Endodermal cell (in vitro differentiated cells): ENCODE data around the gene ORMDL2. TPM values are rescaled to one million over a fixed set of nuclear protein-coding genes. Genes with fewer than 3 reads are reported as not detected.

Experiments used
- DNase-seq: peaks from one replicate; pipeline ENCODE4 v3.0.0-alpha.2; 2017
- H3K27ac ChIP-seq: 2 replicates; pipeline ENCODE4 v1.5.1; 2013; ENCODE audit warnings: mild to moderate bottlenecking, low read depth, low read length, moderate library complexity
- H3K27me3 ChIP-seq: 2 replicates; pipeline ENCODE4 v1.6.1; 2013; ENCODE audit warnings: mild to moderate bottlenecking, low read length, moderate library complexity; ENCODE audit not compliant: insufficient read depth, control insufficient read depth, poor library complexity, severe bottlenecking
- H3K36me3 ChIP-seq: 2 replicates; pipeline ENCODE4 v1.7.0; 2013; ENCODE audit warnings: mild to moderate bottlenecking, low read length, moderate library complexity; ENCODE audit not compliant: control insufficient read depth, insufficient read depth
- H3K4me1 ChIP-seq: one replicate; pipeline ENCODE4 v1.7.0; 2013; ENCODE audit warnings: low read length; ENCODE audit not compliant: control insufficient read depth, insufficient read depth
- H3K4me3 ChIP-seq: 2 replicates; pipeline ENCODE4 v1.5.1; 2013; ENCODE audit warnings: mild to moderate bottlenecking, low read length, moderate library complexity
- H3K9ac ChIP-seq: 2 replicates; pipeline ENCODE4 v1.6.1; 2013; ENCODE audit warnings: mild to moderate bottlenecking, low read length, moderate library complexity; ENCODE audit not compliant: poor library complexity, severe bottlenecking; ENCODE audit errors: extremely low read depth
- H3K9me3 ChIP-seq: 2 replicates; pipeline ENCODE4 v1.6.1; 2013; ENCODE audit warnings: mild to moderate bottlenecking, low read length, moderate library complexity; ENCODE audit not compliant: control insufficient read depth
- H3K27ac Mint-ChIP-seq: 2 replicates; pipeline ENCODE4 v1.8.0; 2020; ENCODE audit warnings: mixed read lengths
- H3K27me3 Mint-ChIP-seq: 2 replicates; pipeline ENCODE4 v1.8.0; 2021; ENCODE audit warnings: mild to moderate bottlenecking, mixed read lengths; ENCODE audit not compliant: insufficient read depth
- H3K36me3 Mint-ChIP-seq: 2 replicates; pipeline ENCODE4 v1.8.0; 2020; ENCODE audit warnings: low read depth, mixed read lengths
- H3K4me1 Mint-ChIP-seq: 2 replicates; pipeline ENCODE4 v1.8.0; 2020; ENCODE audit warnings: mixed read lengths
- H3K4me3 Mint-ChIP-seq: 2 replicates; pipeline ENCODE4 v1.8.0; 2020; ENCODE audit warnings: mild to moderate bottlenecking, moderate library complexity, mixed read lengths
- H3K9me3 Mint-ChIP-seq: 2 replicates; pipeline ENCODE4 v1.8.0; 2020; ENCODE audit warnings: mild to moderate bottlenecking, mixed read lengths
- CTCF ChIP-seq: fragments of 200-600 bp; sonication (generic); conservative IDR thresholded peaks from 2 replicates; pipeline ENCODE4 v1.5.0; 2021; ENCODE audit warnings: antibody characterized with exemption, mild to moderate bottlenecking
- WGBS, 2 experiments: methylation state at CpG; one replicate each; pipeline versions ENCODE4 v1.1.5 to v1.1.7; 2013; ENCODE audit warnings: missing lambda C conversion rate in 2 of 2, mixed read lengths in 1 of 2; ENCODE audit not compliant: insufficient coverage in 1 of 2, insufficient read length in 1 of 2; 5-methylcytosine and 5-hydroxymethylcytosine counted together
- total RNA-seq, 2 donors: library from RNA; stranded (reverse); fragmentation: NEBNext Ultra II Directional in 1 of 2; extraction: Animal tissue kit (Norgen Biotek cat#: 25700) in 1 of 2; gene quantifications; 2 replicates in 1 of 2; 3 replicates in 1 of 2; pipeline ENCODE4 v1.2.1, GENCODE V29; 2021

The ORMDL2 gene
- total RNA-seq, 2 donors from 2014 or later: 43.7 to 57.1 TPM

DNA sequence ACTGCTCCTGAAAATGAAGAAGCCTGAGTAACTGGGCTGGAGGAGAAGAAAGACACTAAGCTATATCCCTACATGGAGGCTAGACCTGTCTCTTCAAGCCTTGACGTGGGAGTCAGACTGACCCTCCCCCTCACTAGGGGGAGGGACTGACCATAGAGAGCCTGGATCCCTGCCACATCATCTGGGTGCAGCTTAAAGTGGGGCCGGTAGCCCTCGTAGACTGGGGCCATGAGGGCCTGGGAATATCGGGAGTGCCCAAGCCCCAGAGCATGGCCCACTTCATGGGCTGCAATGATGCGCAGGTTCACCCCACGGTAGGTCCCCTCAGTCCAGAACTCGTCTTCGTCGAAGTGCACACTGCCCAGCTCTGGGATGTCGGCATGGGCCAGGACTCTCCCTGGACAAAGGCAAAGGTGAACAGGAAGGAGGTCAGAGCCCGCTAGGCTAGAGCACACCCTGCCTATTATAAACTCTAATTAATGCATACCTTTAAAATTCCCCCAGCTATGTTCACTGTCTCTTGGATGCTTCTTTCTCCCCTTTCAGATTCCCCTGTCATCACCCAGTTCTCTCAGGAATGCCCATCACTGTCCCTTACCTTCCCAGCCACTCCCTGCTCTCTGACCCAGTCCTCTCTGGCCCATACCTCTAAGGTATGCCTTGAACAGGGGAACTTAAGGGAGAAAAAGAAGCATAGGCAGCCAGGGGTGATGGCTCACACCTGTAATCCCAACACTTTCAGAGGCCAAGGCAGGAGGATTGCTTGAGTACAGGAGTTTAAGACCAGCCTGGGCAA lies 21.7 kb downstream of the ORMDL2 start:
- Histone ChIP-seq H3K9ac (no peak overlapping the region), H3K27me3 (no peaks in the 10 kb centered on the region), H3K36me3 (no peaks in the 10 kb centered on the region), H3K4me3 (no peak overlapping the region), H3K4me1 (peaks cover 5% of the 10 kb centered on the region), H3K9me3 (no peaks in the 10 kb centered on the region), H3K27ac (no peak overlapping the region)
- WGBS, 2 experiments: 60 to 95% methylated on average over 1 to 11 of the region's 11 CpGs
- Mint-ChIP-seq H3K36me3 (no peaks in the 10 kb centered on the region), H3K4me1 (peaks cover 9% of the 10 kb centered on the region), H3K4me3 (no peak overlapping the region), H3K27me3 (no peaks in the 10 kb centered on the region), H3K9me3 (no peaks in the 10 kb centered on the region), H3K27ac (no peak overlapping the region)
- TF ChIP-seq CTCF: no peak
- no peak for DNase-seq

DNA sequence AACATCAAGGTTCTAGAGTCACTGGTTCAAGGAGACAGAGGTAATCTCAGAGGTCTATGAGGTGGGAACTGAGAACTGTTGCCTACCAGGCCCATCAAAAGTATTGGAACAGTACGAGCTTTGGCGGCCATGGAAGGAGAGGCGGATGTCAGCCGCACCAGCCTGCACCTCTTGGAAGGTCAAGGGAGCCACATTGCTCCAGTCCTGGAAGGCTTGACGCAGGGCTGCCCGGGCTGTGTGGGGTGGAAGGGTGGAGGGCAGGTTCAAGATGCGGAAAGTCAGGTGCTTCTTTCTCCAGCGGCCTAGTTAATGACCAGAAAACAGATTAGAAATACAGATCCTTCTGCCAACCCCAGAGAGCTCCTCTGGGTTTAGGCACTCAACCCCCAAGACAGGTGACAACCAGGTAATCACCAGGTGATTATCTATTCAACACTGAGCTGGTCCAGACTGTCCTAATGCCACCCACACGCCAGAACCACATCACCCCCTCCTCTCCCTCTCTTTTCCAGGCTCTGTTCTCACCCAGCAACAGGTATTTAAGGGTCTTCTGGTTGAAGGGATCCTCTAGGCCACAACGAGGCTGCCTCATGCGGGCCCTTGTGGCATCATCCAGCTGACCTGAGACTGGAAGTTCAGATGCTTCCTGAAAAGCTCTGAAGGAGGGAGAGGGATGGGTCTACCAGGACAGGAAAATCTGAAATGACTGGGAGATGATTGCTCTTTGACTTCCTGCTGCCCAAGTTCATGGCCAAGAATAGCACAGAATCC lies 22.9 kb downstream of the ORMDL2 start:
- 94 to 97% methylated on average over 8 to 11 of the region's 11 CpGs for WGBS, 2 experiments
- no peak for DNase-seq
- Mint-ChIP-seq H3K4me3 (no peak overlapping the region), H3K27ac (no peak overlapping the region), H3K27me3 (no peaks in the 10 kb centered on the region), H3K4me1 (peaks cover 9% of the 10 kb centered on the region), H3K36me3 (no peaks in the 10 kb centered on the region), H3K9me3 (no peaks in the 10 kb centered on the region)
- Histone ChIP-seq H3K27me3 (no peaks in the 10 kb centered on the region), H3K36me3 (no peaks in the 10 kb centered on the region), H3K9me3 (no peaks in the 10 kb centered on the region), H3K4me1 (peaks cover 5% of the 10 kb centered on the region), H3K9ac (no peak overlapping the region), H3K27ac (no peak overlapping the region), H3K4me3 (no peak overlapping the region)
- TF ChIP-seq CTCF: no peak

GRCh38 chr12:55842681-55843429 lies 25.0 kb downstream of the ORMDL2 start, which contains the start of gene MMP19:
Gene MMP19 (minus strand): TSS chr12:55842936. CDS start chr12:55842830, 106 bp downstream.
- no peaks in the 10 kb centered on the region for H3K27me3 ChIP-seq
- 64 to 70% methylated on average over 10 of the region's 10 CpGs for WGBS, 2 experiments
- peak; percentile 87 for DNase-seq
- H3K9ac ChIP-seq: no peak within 1 kb of the TSS
- H3K4me3 ChIP-seq: peak within 1 kb of the TSS; percentile 67
- TF ChIP-seq CTCF: no peak
- H3K4me1 ChIP-seq: peaks cover 5% of the 10 kb centered on the region
- Mint-ChIP-seq H3K36me3 (no peaks in the 10 kb centered on the region), H3K4me3 (peak within 1 kb of the TSS; percentile 33), H3K9me3 (no peaks in the 10 kb centered on the region), H3K27me3 (no peaks in the 10 kb centered on the region), H3K27ac (peak within 1 kb of the TSS; percentile 70), H3K4me1 (peaks cover 9% of the 10 kb centered on the region)
- no peaks in the 10 kb centered on the region for H3K9me3 ChIP-seq
- no peak within 1 kb of the TSS for H3K27ac ChIP-seq
- H3K36me3 ChIP-seq: no peaks in the 10 kb centered on the region
